HepG2 (cell line): ENCODE results near the gene P2RY2. TPM values are rescaled to one million over a fixed set of nuclear protein-coding genes. Genes with fewer than 3 reads are reported as not detected.

Experiments
- ATAC-seq: fragments of 200-7000 bp; cut with Tn5 transposase; 3 replicates; pipeline ENCODE4 v1.9.1; 2020; ENCODE audit warnings: mild to moderate bottlenecking, moderate library complexity
- BruUV-seq: library from RNA; stranded (reverse); fragments of 400-500 nt; replicated peaks from 2 replicates; lab custom pipeline; 2021; lab: Mats Ljungman, UMichigan
- CTCF ChIA-PET: fragments of 300-600 bp; formaldehyde crosslinking; extraction: SDS; loops from one replicate; lab custom pipeline; 2021; ENCODE audit warnings: low total read pairs, inconsistent platforms, low intra/inter-chr PET ratio; lab: Yijun Ruan, JAX
- POLR2A ChIA-PET: fragments of 350-600 bp; sonication (Branson Sonifier 250); formaldehyde crosslinking; loops from one replicate; lab custom pipeline; 2020; ENCODE audit warnings: antibody characterized with exemption, inconsistent platforms; lab: Yijun Ruan, JAX
- DNase-seq: peaks from one replicate; pipeline ENCODE4 v3.0.0-alpha.2; 2015; ENCODE audit warnings: low spot score
- FAIRE-seq: peaks from 3 replicates; lab custom pipeline; 2011; peaks lifted over from hg19 to GRCh38; lab: Jason Lieb, UNC
- H2AFZ ChIP-seq: one replicate; pipeline ENCODE4 v1.6.1; 2011; ENCODE audit warnings: low read length, inconsistent platforms
- H3K27ac ChIP-seq: fragments of 300-600 bp; 3 replicates; pipeline ENCODE4 v1.8.0; 2011; ENCODE audit warnings: mixed run types, mild to moderate bottlenecking, mixed read lengths, low read length, inconsistent platforms; ENCODE audit not compliant: insufficient read depth; ENCODE audit errors: extremely low read length
- H3K27me3 ChIP-seq, 2 experiments: fragments of 200-600 bp in 1 of 2; 2 replicates in 1 of 2; 3 replicates in 1 of 2; pipeline versions ENCODE4 v1.6.0 to v1.8.0; 2011; ENCODE audit warnings: low read length in 2 of 2, mild to moderate bottlenecking in 2 of 2, moderate library complexity in 2 of 2, inconsistent platforms in 1 of 2; ENCODE audit not compliant: insufficient read depth in 2 of 2, control insufficient read depth in 1 of 2
- H3K36me3 ChIP-seq, 2 experiments: fragments of 200-600 bp in 1 of 2; replicated peaks in 1 of 2; 2 replicates in 1 of 2; 3 replicates in 1 of 2; pipeline versions ENCODE4 v1.5.1 to v1.8.0; 2011; ENCODE audit warnings: low read length in 2 of 2, inconsistent platforms in 1 of 2; ENCODE audit not compliant: insufficient read depth in 2 of 2, control insufficient read depth in 1 of 2
- H3K4me1 ChIP-seq: 2 replicates; pipeline ENCODE4 v1.5.1; 2012; ENCODE audit warnings: low read length, inconsistent platforms; ENCODE audit not compliant: insufficient read depth
- H3K4me2 ChIP-seq: 2 replicates; pipeline ENCODE4 v1.6.0; 2011; ENCODE audit warnings: low read depth, low read length, inconsistent platforms
- H3K4me3 ChIP-seq, 3 experiments: fragments of 200-600 bp in 1 of 3; sonication (generic), shearing (Covaris generic) in 1 of 3; replicated peaks in 1 of 3; 2 replicates each; pipeline ENCODE4 v1.5.1; 2011 to 2016; ENCODE audit warnings: low read length in 3 of 3, inconsistent platforms in 2 of 3, low read depth in 2 of 3, mild to moderate bottlenecking in 2 of 3, control low read depth in 1 of 3, mixed read lengths in 1 of 3; ENCODE audit not compliant: insufficient read depth in 1 of 3
- H3K79me2 ChIP-seq: one replicate; pipeline ENCODE4 v1.6.1; 2011; ENCODE audit warnings: low read length, inconsistent platforms; ENCODE audit not compliant: insufficient read depth
- H3K9ac ChIP-seq: 2 replicates; pipeline ENCODE4 v1.6.0; 2011; ENCODE audit warnings: mild to moderate bottlenecking, low read depth, low read length, inconsistent platforms; ENCODE audit not compliant: insufficient read depth
- H3K9me3 ChIP-seq: 2 replicates; pipeline ENCODE4 v1.5.1; 2012; ENCODE audit warnings: mild to moderate bottlenecking, low read length
- H4K20me1 ChIP-seq: 2 replicates; pipeline ENCODE4 v1.6.0; 2011; ENCODE audit warnings: inconsistent platforms, mild to moderate bottlenecking, low read length, moderate library complexity; ENCODE audit not compliant: insufficient read depth
- CEBPB ChIP-seq: IDR thresholded peaks from 2 replicates; pipeline ENCODE4 v1.6.1; 2011; ENCODE audit warnings: low read depth, low read length, improper control_type of control experiment, borderline replicate concordance
- FOSL1 ChIP-seq: sonication (generic); formaldehyde crosslinking; IDR thresholded peaks from 2 replicates; pipeline ENCODE4 v1.9.0; 2021; ENCODE audit warnings: missing genetic modification reagents, borderline replicate concordance
- GLMP ChIP-seq: sonication (generic); formaldehyde crosslinking; IDR thresholded peaks from 2 replicates; pipeline ENCODE4 v1.9.0; 2021; ENCODE audit warnings: missing genetic modification reagents, mild to moderate bottlenecking, borderline replicate concordance
- HBP1 ChIP-seq: IDR thresholded peaks from 2 replicates; pipeline ENCODE4 v1.6.1; 2016; ENCODE audit warnings: low read depth, control low read depth
- JUNB ChIP-seq: sonication (generic); formaldehyde crosslinking; IDR thresholded peaks from 2 replicates; pipeline ENCODE4 v1.8.0; 2022; ENCODE audit warnings: missing genetic modification reagents, mild to moderate bottlenecking, borderline replicate concordance
- KDM4B ChIP-seq: sonication (generic); formaldehyde crosslinking; IDR thresholded peaks from 2 replicates; pipeline ENCODE4 v1.4.0; 2020; ENCODE audit warnings: missing genetic modification reagents
- NKX3-1 ChIP-seq: sonication (generic); formaldehyde crosslinking; IDR thresholded peaks from 2 replicates; pipeline ENCODE4 v1.5.0; 2020; ENCODE audit warnings: missing genetic modification reagents
- TGIF2 ChIP-seq: IDR thresholded peaks from 2 replicates; pipeline ENCODE4 v1.6.1; 2016; ENCODE audit warnings: control low read depth, missing compliant biosample characterization
- ZNF558 ChIP-seq: sonication (generic); formaldehyde crosslinking; IDR thresholded peaks from 2 replicates; pipeline ENCODE4 v1.9.0; 2022; ENCODE audit warnings: mild to moderate bottlenecking, missing genetic modification reagents, borderline replicate concordance
- ZNF563 ChIP-seq: sonication (generic); formaldehyde crosslinking; IDR thresholded peaks from 2 replicates; pipeline ENCODE4 v1.8.0; 2022; ENCODE audit warnings: mild to moderate bottlenecking, moderate library complexity, missing genetic modification reagents
- ZNF615 ChIP-seq: sonication (generic); formaldehyde crosslinking; IDR thresholded peaks from 2 replicates; pipeline ENCODE4 v1.5.0; 2020; ENCODE audit warnings: mild to moderate bottlenecking, missing genetic modification reagents, borderline replicate concordance
- ZNF850 ChIP-seq: sonication (generic); formaldehyde crosslinking; conservative IDR thresholded peaks from 2 replicates; pipeline ENCODE4 v1.9.0; 2021; ENCODE audit warnings: mild to moderate bottlenecking, missing genetic modification reagents
- WGBS: methylation state at CpG from one replicate; pipeline ENCODE4 v1.1.6; 2017; ENCODE audit warnings: low lambda C conversion rate; 5-methylcytosine and 5-hydroxymethylcytosine counted together
- in situ Hi-C: cut with HindIII; loops from 2 replicates; pipeline ENCODE4 v1.10.0; 2017; ENCODE audit warnings: low pct_unique_long_range_greater_than_20kb; ENCODE audit not compliant: extremely low pct_ligation_motif_present
- intact Hi-C: fragments of 100-400 bp; cut with micrococcal nuclease; formaldehyde crosslinking; loops from one replicate; pipeline ENCODE4 v1.10.0; 2022; ENCODE audit not compliant: unreplicated experiment
- polyA plus RNA-seq, 8 experiments: library from polyadenylated mRNA; depleted of rRNA in 3 of 8; stranded (reverse) in 7 of 8; unstranded in 1 of 8; fragments of >200 nt; fragmentation: Illumina TruSeq in 4 of 8; extraction: Trizol in 4 of 8; gene quantifications; 2 replicates each; pipeline versions ENCODE4 v1.2.1 to v1.2.3, GENCODE V29; 2011 to 2016; ENCODE audit warnings: low read depth in 4 of 8, missing spikeins in 1 of 8, mixed read lengths in 1 of 8; ENCODE audit not compliant: insufficient read depth in 1 of 8
- total RNA-seq, 5 experiments: library from RNA; depleted of rRNA; stranded (reverse); fragments of >200 nt; fragmentation: Illumina TruSeq; extraction: Trizol; gene quantifications; 2 replicates each; pipeline ENCODE4 v1.2.3, GENCODE V29; 2016; ENCODE audit warnings: low read depth in 1 of 5

The P2RY2 gene
- total and polyA plus RNA-seq, 2 of the 13 experiments (the other 11 are each of a cell fraction or from before 2014, with no cell fraction given) = 0.95 to 3.1 TPM

GRCh38 chr11:73249853-73250783 lies 32.0 kb downstream of the P2RY2 start:
- Histone ChIP-seq H3K79me2 (no peaks in the 10 kb centered on the region), H3K4me3 (no peak overlapping the region), H3K9me3 (no peaks in the 10 kb centered on the region), H3K27me3 (no peaks in the 10 kb centered on the region; a peak in 2 of 5 replicates), H3K4me2 (no peak overlapping the region), H3K9ac (no peak overlapping the region), H3K27ac (no peak overlapping the region), H3K4me1 (peaks cover 18% of the 10 kb centered on the region; the same call in 1 of the 2 replicates), H3K36me3 (no peaks in the 10 kb centered on the region), H2AFZ (no peak overlapping the region), H4K20me1 (no peaks in the 10 kb centered on the region)
- WGBS = 49% methylated on average over 11 of the region's 11 CpGs
- POLR2A ChIA-PET = no interaction called here
- intact Hi-C loops = no loop called here
- in situ Hi-C loops = no loop called here
- FAIRE-seq = no peak
- CTCF ChIA-PET = no interaction called here
- ATAC-seq = no peak
- no TSS peak for BruUV-seq
- TF ChIP-seq GLMP (CRISPR knock-in tag) = no peak
- TF ChIP-seq CEBPB = 0 out of 2 replicates have a peak, but pooled peaks have one; percentile 31
- DNase-seq = no peak

GRCh38 chr11:73252577-73253191 lies 34.6 kb downstream of the P2RY2 start:
- POLR2A ChIA-PET = interaction anchor here (1.3 kb wide), 1 partner anchor 15 kb away, joined by 3 read pairs; no protein-coding TSS in a partner anchor
- in situ Hi-C loops (no loop called here), intact Hi-C loops (no loop called here)
- no peak overlapping the region for H3K27ac ChIP-seq
- H2AFZ ChIP-seq = no peak overlapping the region
- no peaks in the 10 kb centered on the region for H4K20me1 ChIP-seq
- ATAC-seq (peak; percentile 80), FAIRE-seq (peak; percentile 32), DNase-seq (no peak)
- no peaks in the 10 kb centered on the region for H3K79me2 ChIP-seq
- 24% methylated on average over 4 of the region's 4 CpGs for WGBS
- no peaks in the 10 kb centered on the region for H3K36me3 ChIP-seq
- CTCF ChIA-PET = no interaction called here
- no peak overlapping the region for H3K9ac ChIP-seq
- peaks cover 26% of the 10 kb centered on the region for H3K4me1 ChIP-seq
- H3K27me3 ChIP-seq = no peaks in the 10 kb centered on the region
- no peak overlapping the region for H3K4me3 ChIP-seq
- no TSS peak for BruUV-seq
- no peaks in the 10 kb centered on the region for H3K9me3 ChIP-seq
- H3K4me2 ChIP-seq = no peak overlapping the region
- no peak for TF ChIP-seq ZNF563 (CRISPR knock-in tag)
- TF ChIP-seq FOSL1 = no peak
- TF ChIP-seq ZNF615 (CRISPR knock-in tag) = no peak
- TF ChIP-seq KDM4B (CRISPR knock-in tag) = no peak
- no peak for TF ChIP-seq ZNF558 (CRISPR knock-in tag)
- no peak for TF ChIP-seq TGIF2 (CRISPR knock-in tag)
- TF ChIP-seq JUNB (CRISPR knock-in tag) = no peak
- TF ChIP-seq NKX3-1 (CRISPR knock-in tag) = no peak
- TF ChIP-seq HBP1 (CRISPR knock-in tag) = no peak
- no peak for TF ChIP-seq ZNF850
